Activated effector memory CD4-positive, alpha-beta T cell treated with Interleukin-2 at 50 U/mL for 16 hours (primary cell): Measurements from ENCODE around the gene TXLNG.
A peak's percentile ranks its signal among the peaks of the same experiment; 100 is the strongest.
"Not testable (repeated sequence)": the region's sequence is repeated elsewhere in the genome, so short reads cannot be mapped to it uniquely, and the experiment has no call there.

Experiments used
- DNase-seq: peaks from one replicate; pipeline ENCODE4 v3.0.0-alpha.2; 2020

Gene TXLNG

GRCh38 chrX:16839219-16839851 lies 53.1 kb downstream of the TXLNG start:
- no peak for DNase-seq

GRCh38 chrX:16839852-16840460 lies 53.7 kb downstream of the TXLNG start:
- no peak for DNase-seq

GRCh38 chrX:16842684-16843083 lies 56.4 kb downstream of the TXLNG start:
- DNase-seq = no peak

GRCh38 chrX:16843208-16843909 lies 57.1 kb downstream of the TXLNG start:
- DNase-seq = no peak

GRCh38 chrX:16845686-16846085 lies 59.4 kb downstream of the TXLNG start:
- DNase-seq = no peak

GRCh38 chrX:16848541-16848940 lies 62.3 kb downstream of the TXLNG start:
- DNase-seq = no peak

- no peak for DNase-seq
Observed at GRCh38 chrX:16851421-16851820, 65.2 kb downstream of the TXLNG start.

GRCh38 chrX:16851827-16852226 lies 65.6 kb downstream of the TXLNG start:
- no peak for DNase-seq

GRCh38 chrX:16852617-16853179 lies 66.4 kb downstream of the TXLNG start:
- DNase-seq = no peak

- no peak for DNase-seq
Observed at GRCh38 chrX:16853537-16853936, 67.3 kb downstream of the TXLNG start.

GRCh38 chrX:16855363-16856075 lies 69.3 kb downstream of the TXLNG start:
- no peak for DNase-seq

GRCh38 chrX:16856076-16856404 lies 69.8 kb downstream of the TXLNG start:
- not testable (repeated sequence) for DNase-seq

- DNase-seq = no peak
Observed at GRCh38 chrX:16856744-16857143, 70.5 kb downstream of the TXLNG start.

GRCh38 chrX:16862829-16863228 lies 76.6 kb downstream of the TXLNG start:
- DNase-seq = no peak

- DNase-seq = no peak
Observed at GRCh38 chrX:16867947-16868346, 81.7 kb downstream of the TXLNG start.

- no peak for DNase-seq
Observed at GRCh38 chrX:16868920-16869319, 82.7 kb downstream of the TXLNG start.

GRCh38 chrX:16869393-16870094 lies 83.3 kb downstream of the TXLNG start:
- peak; percentile 41 for DNase-seq

- DNase-seq = peak; percentile 87
Observed at GRCh38 chrX:16870095-16870861, 84.0 kb downstream of the TXLNG start, which contains the start of gene RBBP7. TSS of gene RBBP7 (minus strand) at chrX:16870362. CDS start at chrX:16870053, 309 bp downstream.

GRCh38 chrX:16870862-16871815 lies 84.9 kb downstream of the TXLNG start:
- no peak for DNase-seq

GRCh38 chrX:16873106-16873505 lies 86.8 kb downstream of the TXLNG start:
- DNase-seq = no peak
